ENCODE results near the gene GUCY1A1. TPM values are rescaled to one million over a fixed set of nuclear protein-coding genes. Genes with fewer than 3 reads are reported as not detected.

The GUCY1A1 gene
- total RNA-seq, 1 experiment from 2014 or later, result not detected

- intact Hi-C loops (cut with micrococcal nuclease), result no loop called here
- Mint-ChIP-seq H3K9me3 (ENCODE audit: unreplicated experiment) (no peaks in the 10 kb centered on the region), H3K27ac (ENCODE audit: low read depth, unreplicated experiment) (no peak overlapping the region), H3K27me3 (ENCODE audit: insufficient read depth, unreplicated experiment) (no peaks in the 10 kb centered on the region), H3K4me3 (ENCODE audit: unreplicated experiment) (no peak overlapping the region), H3K4me1 (ENCODE audit: insufficient read depth, unreplicated experiment) (no peaks in the 10 kb centered on the region), H3K36me3 (ENCODE audit: insufficient read depth, unreplicated experiment) (no peaks in the 10 kb centered on the region)
- no peak for TF ChIP-seq CTCF (IDR thresholded peaks at IDR 0.05; ENCODE audit: unreplicated experiment)
- ChIA-PET POLR2A (no interaction called here), CTCF (interaction anchor here (0.6 kb wide), 1 partner anchor 10 kb away, joined by 4 read pairs; no protein-coding TSS in a partner anchor)
- BruUV-seq (replicated peaks), result no TSS peak
- DNase-seq (ENCODE audit: unreplicated experiment), result no peak
Observed at GRCh38 chr4:155763551-155763950, 96.9 kb downstream of the GUCY1A1 start.

GRCh38 chr4:155765149-155765548 is 98.5 kb downstream of the GUCY1A1 start:
- no peaks in the 10 kb centered on the region for H3K36me3 Mint-ChIP-seq (ENCODE audit: insufficient read depth, unreplicated experiment)
- no peak overlapping the region for H3K4me3 Mint-ChIP-seq (ENCODE audit: unreplicated experiment)
- POLR2A ChIA-PET, result no interaction called here
- CTCF ChIA-PET, result interaction anchor here (0.6 kb wide), 1 partner anchor 42 kb away, joined by 3 read pairs; no protein-coding TSS in a partner anchor
- no peaks in the 10 kb centered on the region for H3K27me3 Mint-ChIP-seq (ENCODE audit: insufficient read depth, unreplicated experiment)
- H3K27ac Mint-ChIP-seq (ENCODE audit: low read depth, unreplicated experiment), result no peak overlapping the region
- no peak for DNase-seq (ENCODE audit: unreplicated experiment)
- H3K9me3 Mint-ChIP-seq (ENCODE audit: unreplicated experiment), result no peaks in the 10 kb centered on the region
- no TSS peak for BruUV-seq (replicated peaks)
- intact Hi-C loops (cut with micrococcal nuclease), result no loop called here
- TF ChIP-seq CTCF (IDR thresholded peaks at IDR 0.05; ENCODE audit: unreplicated experiment), result no peak
- H3K4me1 Mint-ChIP-seq (ENCODE audit: insufficient read depth, unreplicated experiment), result no peaks in the 10 kb centered on the region

GRCh38 chr4:155766622-155767021 is 100.0 kb downstream of the GUCY1A1 start:
- ChIA-PET CTCF (interaction anchor here (0.5 kb wide), 1 partner anchor 167 kb away, joined by 3 read pairs; no protein-coding TSS in a partner anchor), POLR2A (interaction anchor here (0.6 kb wide), 1 partner anchor 337 kb away, joined by 3 read pairs; no protein-coding TSS in a partner anchor)
- no TSS peak for BruUV-seq (replicated peaks)
- no peak for DNase-seq (ENCODE audit: unreplicated experiment)
- Mint-ChIP-seq H3K36me3 (ENCODE audit: insufficient read depth, unreplicated experiment) (no peaks in the 10 kb centered on the region), H3K27me3 (ENCODE audit: insufficient read depth, unreplicated experiment) (no peaks in the 10 kb centered on the region), H3K4me3 (ENCODE audit: unreplicated experiment) (no peak overlapping the region), H3K4me1 (ENCODE audit: insufficient read depth, unreplicated experiment) (no peaks in the 10 kb centered on the region), H3K27ac (ENCODE audit: low read depth, unreplicated experiment) (no peak overlapping the region), H3K9me3 (ENCODE audit: unreplicated experiment) (no peaks in the 10 kb centered on the region)
- intact Hi-C loops (cut with micrococcal nuclease), result no loop called here
- no peak for TF ChIP-seq CTCF (IDR thresholded peaks at IDR 0.05; ENCODE audit: unreplicated experiment)

- BruUV-seq (replicated peaks), result no TSS peak
- H3K4me1 Mint-ChIP-seq (ENCODE audit: insufficient read depth, unreplicated experiment), result no peaks in the 10 kb centered on the region
- ChIA-PET CTCF (no interaction called here), POLR2A (no interaction called here)
- TF ChIP-seq CTCF (IDR thresholded peaks at IDR 0.05; ENCODE audit: unreplicated experiment), result no peak
- H3K27ac Mint-ChIP-seq (ENCODE audit: low read depth, unreplicated experiment), result no peak overlapping the region
- H3K4me3 Mint-ChIP-seq (ENCODE audit: unreplicated experiment), result no peak overlapping the region
- intact Hi-C loops (cut with micrococcal nuclease), result no loop called here
- no peaks in the 10 kb centered on the region for H3K9me3 Mint-ChIP-seq (ENCODE audit: unreplicated experiment)
- H3K36me3 Mint-ChIP-seq (ENCODE audit: insufficient read depth, unreplicated experiment), result no peaks in the 10 kb centered on the region
- H3K27me3 Mint-ChIP-seq (ENCODE audit: insufficient read depth, unreplicated experiment), result no peaks in the 10 kb centered on the region
- DNase-seq (ENCODE audit: unreplicated experiment), result no peak
Observed at GRCh38 chr4:155768370-155768769, 101.7 kb downstream of the GUCY1A1 start.
